Pancreas (tissue), 10 donors: ENCODE results near the gene ACRBP. TPM values are rescaled to one million over a fixed set of nuclear protein-coding genes. Genes with fewer than 3 reads are reported as not detected.
A peak's percentile ranks its signal among the peaks of the same experiment; 100 is the strongest.

Experiments
- ATAC-seq, 4 donors: fragments of 200-7000 bp; cut with Tn5 transposase; one replicate each; pipeline versions ENCODE4 v1.8.0 to v1.9.1; 2020; ENCODE audit warnings: mild to moderate bottlenecking in 4 of 4, moderate library complexity in 4 of 4
- DNase-seq, 6 donors: peaks; one replicate each; pipeline ENCODE4 v3.0.0-alpha.2; 2020
- FAIRE-seq: peaks from 2 replicates; lab custom pipeline; 2012; peaks lifted over from hg19 to GRCh38; lab: Jason Lieb, UNC
- H3K27ac ChIP-seq, 4 donors: fragments of 200-600 bp; sonication (generic); 1 replicate in 3 of 4; 2 replicates in 1 of 4; pipeline versions ENCODE4 v1.5.0 to v1.8.0; 2020
- H3K27me3 ChIP-seq, 4 donors: fragments of 200-600 bp; one replicate each; pipeline ENCODE4 v1.8.0; 2021
- H3K36me3 ChIP-seq, 3 donors: fragments of 200-600 bp; sonication (generic) in 1 of 3; one replicate each; pipeline versions ENCODE4 v1.5.0 to v1.8.0; 2020 to 2021
- H3K4me1 ChIP-seq, 3 donors: fragments of 200-600 bp; one replicate each; pipeline ENCODE4 v1.8.0; 2021
- H3K4me3 ChIP-seq, 4 donors: fragments of 200-600 bp; sonication (generic) in 2 of 4; one replicate each; pipeline versions ENCODE4 v1.5.0 to v1.8.0; 2020 to 2021
- H3K9me3 ChIP-seq, 4 donors: fragments of 200-600 bp; one replicate each; pipeline ENCODE4 v1.8.0; 2021
- WGBS, 2 donors: extraction: QIAGEN DNeasy Blood & Tissue Kit; methylation state at CpG; one replicate each; pipeline ENCODE4 v1.1.7; 2013; 5-methylcytosine and 5-hydroxymethylcytosine counted together
- intact Hi-C, 3 donors: fragments of 100-400 bp; cut with DNase I; formaldehyde crosslinking; loops; one replicate each; pipeline versions ENCODE4 v1.11.1 to v1.14.2; 2022
- polyA plus RNA-seq, 2 donors: library from polyadenylated mRNA; stranded (reverse); fragments of 200-250 nt; gene quantifications; one replicate each; pipeline ENCODE4 v1.2.3, GENCODE V29; 2013
- total RNA-seq, 6 donors: library from RNA; stranded (reverse); fragmentation: NEBNext Ultra II Directional in 4 of 6; extraction: Animal tissue kit (Norgen Biotek cat#: 25700) in 4 of 6; gene quantifications; one replicate each; pipeline versions ENCODE4 v1.2.1 to v1.2.4, GENCODE V29; 2021 to 2023
- TF ChIP-seq, protein P1 (sequence below), 4 donors: fragments of 200-600 bp; sonication (generic) in 3 of 4; IDR thresholded peaks; one replicate each; pipeline versions ENCODE4 v1.5.0 to v1.8.0; 2021; ENCODE audit warnings: antibody characterized with exemption in 4 of 4
- donor health status: healthy with polysubstance abuse.
- donor health status: DM: no; HTN: no; CAD: no; lungs with moderate emphysema.
- donor health status: DM: no; HTN: no; CAD: no.
- donor health status: control.
- donor health status: control.
- donor health status: Bipolar disorder and iron deficiency.
- donor health status: DM: yes; HTN: yes; CAD: no.
- donor health status: DM: no; HTN: no; CAD: no.
- donor health status: DM: no; HTN: no; CAD: no.
- donor health status: DM: yes; HTN: yes; CAD: no.

ACRBP gene
- total and polyA plus RNA-seq, 8 donors, result 1.2 to 4.1 (median 1.8) TPM

DNA sequence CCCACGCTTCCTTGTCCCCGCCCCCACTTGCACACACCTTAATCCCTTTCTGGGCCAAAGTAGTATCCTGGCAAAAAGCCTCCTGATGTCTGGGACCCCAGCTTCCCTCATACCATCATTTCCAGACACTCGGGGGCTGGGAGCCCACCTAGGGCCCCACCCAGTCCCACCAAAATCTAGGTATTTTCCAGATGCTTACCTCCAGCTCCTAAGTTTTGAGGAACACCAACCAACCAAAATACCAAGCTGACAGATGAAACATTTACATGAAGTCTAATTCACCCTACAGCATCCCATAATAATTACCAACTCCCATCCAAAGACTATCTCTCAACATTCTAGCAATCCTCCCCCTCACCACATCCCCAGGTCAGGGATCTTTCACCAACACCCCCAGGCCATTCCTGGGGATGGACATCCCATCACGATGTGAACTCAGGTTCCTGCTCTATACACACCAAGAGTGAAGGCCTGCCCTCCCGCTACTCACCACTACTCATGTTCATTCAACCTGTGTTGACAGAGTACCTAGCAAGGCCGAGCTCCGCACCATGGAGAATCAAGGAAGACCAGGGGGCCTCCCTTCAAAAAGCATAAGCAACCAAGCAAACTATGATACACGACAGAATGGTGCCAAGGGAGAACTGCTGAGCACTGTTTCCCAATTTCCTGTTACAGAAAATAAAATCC is 38.5 kb downstream of the ACRBP start:
- DNase-seq, result peak in 3 of 6 donors; percentile 42 to 80 (median 72)
- TF ChIP-seq, protein P1, sequence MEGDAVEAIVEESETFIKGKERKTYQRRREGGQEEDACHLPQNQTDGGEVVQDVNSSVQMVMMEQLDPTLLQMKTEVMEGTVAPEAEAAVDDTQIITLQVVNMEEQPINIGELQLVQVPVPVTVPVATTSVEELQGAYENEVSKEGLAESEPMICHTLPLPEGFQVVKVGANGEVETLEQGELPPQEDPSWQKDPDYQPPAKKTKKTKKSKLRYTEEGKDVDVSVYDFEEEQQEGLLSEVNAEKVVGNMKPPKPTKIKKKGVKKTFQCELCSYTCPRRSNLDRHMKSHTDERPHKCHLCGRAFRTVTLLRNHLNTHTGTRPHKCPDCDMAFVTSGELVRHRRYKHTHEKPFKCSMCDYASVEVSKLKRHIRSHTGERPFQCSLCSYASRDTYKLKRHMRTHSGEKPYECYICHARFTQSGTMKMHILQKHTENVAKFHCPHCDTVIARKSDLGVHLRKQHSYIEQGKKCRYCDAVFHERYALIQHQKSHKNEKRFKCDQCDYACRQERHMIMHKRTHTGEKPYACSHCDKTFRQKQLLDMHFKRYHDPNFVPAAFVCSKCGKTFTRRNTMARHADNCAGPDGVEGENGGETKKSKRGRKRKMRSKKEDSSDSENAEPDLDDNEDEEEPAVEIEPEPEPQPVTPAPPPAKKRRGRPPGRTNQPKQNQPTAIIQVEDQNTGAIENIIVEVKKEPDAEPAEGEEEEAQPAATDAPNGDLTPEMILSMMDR (IDR thresholded peaks at IDR 0.05), result no peak
- no peaks in the 10 kb centered on the region for H3K27me3 ChIP-seq
- H3K36me3 ChIP-seq, result no peaks in the 10 kb centered on the region
- H3K4me3 ChIP-seq, result no peak overlapping the region
- intact Hi-C loops, result no loop called here
- WGBS, 2 donors, result 25 to 30% methylated on average over 8 of the region's 8 CpGs
- no peak for FAIRE-seq
- no peaks in the 10 kb centered on the region for H3K9me3 ChIP-seq
- no peak for ATAC-seq
- H3K27ac ChIP-seq, result peak overlapping the region in 2 of 4 donors; percentile 42 to 44
- peaks cover 21 to 35% (median 28%) of the 10 kb centered on the region in 3 donors for H3K4me1 ChIP-seq

DNA sequence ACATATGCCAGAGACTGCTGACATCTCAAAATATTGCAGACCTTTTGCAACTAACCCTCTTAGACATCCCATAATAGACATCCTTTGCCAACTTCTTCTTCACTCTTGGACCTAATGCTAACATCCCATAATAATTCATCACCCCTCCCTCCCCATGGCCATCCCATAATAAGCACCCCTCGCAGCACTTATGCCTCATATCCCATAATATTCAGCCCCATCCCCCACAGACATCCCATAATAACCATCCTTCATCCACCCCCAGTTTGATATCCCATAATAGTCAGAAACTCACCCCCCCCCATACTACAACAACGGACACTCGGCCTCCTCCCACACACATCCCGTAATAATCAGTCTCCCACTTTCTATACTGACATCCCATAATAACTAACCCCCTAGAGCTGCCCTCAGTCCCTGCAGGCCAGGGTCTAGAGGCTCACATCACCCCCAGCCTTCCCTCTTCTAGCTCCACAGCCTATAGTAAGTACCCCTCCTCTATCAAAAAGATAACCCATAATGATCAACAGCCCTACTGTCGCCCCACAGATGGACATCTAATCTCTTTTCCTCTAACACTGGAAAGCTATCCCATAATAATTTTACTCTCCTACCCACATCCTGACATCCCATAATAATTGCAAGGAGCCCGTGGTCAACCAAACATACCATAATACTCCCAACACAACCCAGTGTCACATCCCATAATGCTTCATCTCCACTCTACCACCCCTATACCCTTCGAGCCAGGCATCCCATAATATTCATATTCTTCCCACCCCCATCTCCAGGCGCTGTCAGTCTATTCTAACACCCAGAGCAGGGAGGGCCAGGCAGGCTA is 39.3 kb downstream of the ACRBP start:
- Histone ChIP-seq H3K36me3 (no peaks in the 10 kb centered on the region), H3K4me3 (no peak overlapping the region), H3K9me3 (no peaks in the 10 kb centered on the region), H3K4me1 (peaks cover 17 to 32% (median 24%) of the 10 kb centered on the region in 3 donors), H3K27me3 (no peaks in the 10 kb centered on the region), H3K27ac (peak overlapping the region in 2 of 4 donors; percentile 42 to 44)
- ATAC-seq, result peak; percentile 41 to 48 (median 44)
- intact Hi-C loops, result no loop called here
- TF ChIP-seq, protein P1 (IDR thresholded peaks at IDR 0.05), result no peak
- 2% methylated on average over 8 of the region's 8 CpGs for whole genome bisulfite sequencing, 2 donors
- no peak for FAIRE-seq
- DNase-seq, result peak in 3 of 6 donors; percentile 78 to 80 (median 79)

DNA sequence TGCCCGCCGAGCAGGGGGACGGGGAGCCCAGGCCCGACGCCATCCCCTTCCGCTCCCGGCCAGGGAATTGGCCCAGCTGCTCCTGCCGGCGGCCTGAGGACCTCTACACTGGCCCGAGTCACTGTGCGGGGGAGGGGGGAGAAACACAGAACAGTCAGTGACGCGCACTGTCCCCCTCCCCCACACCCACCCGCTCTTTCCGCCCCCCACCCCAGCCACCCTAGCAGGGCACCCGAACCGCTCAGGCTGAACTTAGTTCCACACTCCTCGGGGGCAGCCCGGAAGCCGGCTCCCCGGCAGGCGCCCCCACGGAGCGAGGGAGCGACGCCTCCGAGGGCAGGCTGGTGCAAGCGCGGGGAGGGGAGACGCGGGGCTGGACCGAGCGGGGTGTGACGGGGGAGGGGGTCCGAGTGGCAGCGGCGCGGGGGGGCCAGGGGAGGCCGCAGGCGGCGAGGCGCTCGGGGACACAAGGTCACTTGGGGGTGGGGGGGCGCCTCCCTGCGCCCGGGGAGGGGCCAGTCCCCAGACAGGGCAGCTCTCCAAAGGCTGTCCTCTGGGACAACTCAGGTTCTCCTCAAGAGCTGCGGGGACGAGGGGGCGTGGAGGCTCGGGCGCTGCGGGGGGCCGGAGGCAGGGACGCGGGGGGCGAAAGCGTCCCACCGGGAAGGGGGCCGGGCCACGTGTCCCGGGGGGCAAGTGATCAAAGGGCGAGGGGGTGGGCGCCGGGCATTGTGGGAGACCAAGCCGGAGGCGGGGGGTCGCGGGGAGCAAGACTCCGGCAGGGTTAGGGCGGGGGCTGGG is 40.7 kb downstream of the ACRBP start:
- Histone ChIP-seq H3K4me3 (peak overlapping the region; percentile 71 to 96 (median 94)), H3K27ac (peak overlapping the region; percentile 91 to 96 (median 93)), H3K4me1 (peaks cover 3 to 25% (median 15%) of the 10 kb centered on the region in 3 donors), H3K36me3 (peaks cover 0 to 11% (median 6%) of the 10 kb centered on the region in 3 donors), H3K27me3 (no peaks in the 10 kb centered on the region), H3K9me3 (no peaks in the 10 kb centered on the region)
- intact Hi-C loops, result no loop called here
- TF ChIP-seq, protein P1 (IDR thresholded peaks at IDR 0.05), result no peak
- peak; percentile 60 to 69 (median 65) for ATAC-seq
- WGBS, 2 donors, result 0 to 2% methylated on average over 33 to 70 of the region's 70 CpGs
- FAIRE-seq, result no peak
- peak; percentile 81 to 93 (median 85) for DNase-seq

DNA sequence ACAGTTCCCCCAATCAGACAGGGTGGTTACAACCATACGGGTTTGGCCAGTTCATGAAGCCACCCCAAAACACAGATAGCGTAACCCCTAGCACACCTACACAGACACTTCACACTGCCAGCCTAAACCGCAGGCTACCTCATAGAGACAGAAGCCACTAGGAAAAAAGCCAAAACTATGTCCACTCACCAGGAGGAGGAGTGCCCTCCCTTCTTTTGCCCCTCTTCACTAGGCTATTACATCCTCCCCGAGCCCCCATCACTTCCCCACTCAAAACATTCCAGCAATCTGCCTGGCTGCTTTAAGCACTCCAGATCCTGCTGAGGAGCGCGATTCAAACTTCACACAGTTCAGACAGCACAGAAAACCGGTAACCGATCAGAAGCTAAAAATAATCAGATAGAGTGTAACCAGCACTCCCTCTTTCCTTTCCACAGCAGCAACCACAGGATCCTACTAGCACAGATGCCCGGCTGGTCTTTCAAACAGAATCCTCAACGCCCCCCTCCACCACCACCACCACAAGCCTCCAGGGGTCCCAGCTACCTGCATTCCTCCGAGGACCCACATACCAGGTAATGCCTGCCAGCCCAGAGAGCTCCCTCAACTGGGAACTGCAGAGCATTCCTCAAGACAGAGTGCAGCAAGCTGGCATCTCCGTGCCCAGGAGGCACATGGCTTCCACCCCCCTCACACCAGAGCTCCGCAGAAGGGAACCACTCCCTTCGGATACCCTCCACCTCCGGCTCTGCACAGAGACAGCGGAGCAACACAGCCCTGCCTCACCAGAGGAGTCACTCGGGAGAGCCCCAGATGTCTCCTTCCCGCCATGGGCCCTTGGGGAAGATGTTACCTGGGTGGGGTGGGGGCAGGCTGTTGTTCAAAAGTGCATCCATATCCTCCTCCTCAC is 41.6 kb downstream of the ACRBP start:
- DNase-seq, result peak in 1 of 6 donors; percentile 61
- Histone ChIP-seq H3K4me3 (peak overlapping the region; percentile 71 to 96 (median 94)), H3K9me3 (no peaks in the 10 kb centered on the region), H3K27ac (peak overlapping the region; percentile 91 to 96 (median 93)), H3K4me1 (peaks cover 3 to 25% (median 15%) of the 10 kb centered on the region in 3 donors), H3K27me3 (no peaks in the 10 kb centered on the region), H3K36me3 (peaks cover 4 to 20% (median 14%) of the 10 kb centered on the region in 3 donors)
- intact Hi-C loops, result no loop called here
- TF ChIP-seq, protein P1 (IDR thresholded peaks at IDR 0.05), result no peak
- 5% methylated on average over 18 of the region's 18 CpGs for WGBS, 2 donors
- no peak for FAIRE-seq
- ATAC-seq, result peak; percentile 1 to 11 (median 4)
